C4-2B (cell line): ENCODE data around the gene SERTM2.

Source experiments
- ZFX ChIP-seq: fragments of 450-650 bp; IDR thresholded peaks from 2 replicates; pipeline ENCODE4 v1.6.1; 2017
- TF ChIP-seq, protein P1 (sequence below): fragments of 450-650 bp; conservative IDR thresholded peaks from 2 replicates; pipeline ENCODE4 v1.5.1; 2017; ENCODE audit warnings: mild to moderate bottlenecking

GRCh38 chrX:111490688-111491087 lies 20.8 kb upstream of the SERTM2 start:
- TF ChIP-seq, protein P1, sequence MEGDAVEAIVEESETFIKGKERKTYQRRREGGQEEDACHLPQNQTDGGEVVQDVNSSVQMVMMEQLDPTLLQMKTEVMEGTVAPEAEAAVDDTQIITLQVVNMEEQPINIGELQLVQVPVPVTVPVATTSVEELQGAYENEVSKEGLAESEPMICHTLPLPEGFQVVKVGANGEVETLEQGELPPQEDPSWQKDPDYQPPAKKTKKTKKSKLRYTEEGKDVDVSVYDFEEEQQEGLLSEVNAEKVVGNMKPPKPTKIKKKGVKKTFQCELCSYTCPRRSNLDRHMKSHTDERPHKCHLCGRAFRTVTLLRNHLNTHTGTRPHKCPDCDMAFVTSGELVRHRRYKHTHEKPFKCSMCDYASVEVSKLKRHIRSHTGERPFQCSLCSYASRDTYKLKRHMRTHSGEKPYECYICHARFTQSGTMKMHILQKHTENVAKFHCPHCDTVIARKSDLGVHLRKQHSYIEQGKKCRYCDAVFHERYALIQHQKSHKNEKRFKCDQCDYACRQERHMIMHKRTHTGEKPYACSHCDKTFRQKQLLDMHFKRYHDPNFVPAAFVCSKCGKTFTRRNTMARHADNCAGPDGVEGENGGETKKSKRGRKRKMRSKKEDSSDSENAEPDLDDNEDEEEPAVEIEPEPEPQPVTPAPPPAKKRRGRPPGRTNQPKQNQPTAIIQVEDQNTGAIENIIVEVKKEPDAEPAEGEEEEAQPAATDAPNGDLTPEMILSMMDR, result no peak
- TF ChIP-seq ZFX, result no peak
